Sigmoid colon (tissue), 7 donors: ENCODE measurements around the gene RAB29. TPM values are rescaled to one million over a fixed set of nuclear protein-coding genes. Genes with fewer than 3 reads are reported as not detected.

Experiments used
- DNase-seq: peaks from one replicate; pipeline ENCODE4 v3.0.0-alpha.2; 2019
- H3K27ac ChIP-seq, 4 donors: fragments of 200-600 bp; sonication (generic); one replicate each; pipeline ENCODE4 v1.5.1; 2016 to 2019; ENCODE audit warnings: mild to moderate bottlenecking in 1 of 4
- H3K27me3 ChIP-seq, 3 donors: fragments of 200-600 bp; sonication (generic); one replicate each; pipeline ENCODE4 v1.5.1; 2019; ENCODE audit warnings: mild to moderate bottlenecking in 1 of 3
- H3K36me3 ChIP-seq, 4 donors: fragments of 200-600 bp; sonication (generic); one replicate each; pipeline ENCODE4 v1.5.1; 2016 to 2019
- H3K4me1 ChIP-seq, 4 donors: fragments of 200-600 bp; sonication (generic); one replicate each; pipeline ENCODE4 v1.5.1; 2017 to 2019
- H3K4me3 ChIP-seq, 4 donors: fragments of 200-600 bp; sonication (generic); one replicate each; pipeline ENCODE4 v1.5.1; 2017 to 2019; ENCODE audit warnings: mild to moderate bottlenecking in 2 of 4, moderate library complexity in 1 of 4
- H3K9me3 ChIP-seq, 4 donors: fragments of 200-600 bp in 3 of 4; sonication (generic) in 3 of 4; one replicate each; pipeline versions ENCODE4 v1.5.1 to v1.6.1; 2013 to 2019
- CTCF ChIP-seq, 4 experiments: fragments of 450-650 bp in 3 of 4; fragments of 200-600 bp in 1 of 4; IDR thresholded peaks; one replicate each; pipeline ENCODE4 v1.5.1; 2016 to 2019; ENCODE audit warnings: antibody characterized with exemption in 4 of 4, mild to moderate bottlenecking in 3 of 4, moderate library complexity in 2 of 4
- EP300 ChIP-seq, 4 donors: sonication (generic); formaldehyde crosslinking; IDR thresholded peaks; one replicate each; pipeline ENCODE4 v1.6.1; 2017; ENCODE audit warnings: antibody characterized with exemption in 4 of 4
- POLR2A ChIP-seq, 2 donors: fragments of 450-650 bp; IDR thresholded peaks; one replicate each; pipeline ENCODE4 v1.6.1; 2016; ENCODE audit warnings: antibody characterized with exemption in 2 of 2, mild to moderate bottlenecking in 2 of 2, moderate library complexity in 2 of 2
- POLR2AphosphoS5 ChIP-seq, 4 donors: sonication (generic); formaldehyde crosslinking; IDR thresholded peaks; one replicate each; pipeline ENCODE4 v1.6.1; 2017; ENCODE audit warnings: antibody characterized with exemption in 4 of 4
- WGBS, 2 donors: extraction: QIAGEN DNeasy Blood & Tissue Kit; methylation state at CpG; one replicate each; pipeline ENCODE4 v1.1.7; 2013; 5-methylcytosine and 5-hydroxymethylcytosine counted together
- intact Hi-C: fragments of 100-400 bp; cut with DNase I; formaldehyde crosslinking; loops from one replicate; pipeline ENCODE4 v1.15.1; 2023
- polyA plus RNA-seq, 3 donors: library from polyadenylated mRNA; stranded (reverse); fragments of 200-250 nt; gene quantifications; one replicate each; pipeline ENCODE4 v1.2.3, GENCODE V29; 2013
- total RNA-seq, 4 donors: library from RNA; depleted of rRNA; stranded (reverse); fragments of >200 nt; gene quantifications; one replicate each; pipeline ENCODE4 v1.1.0, GENCODE V29; 2016
- donor health status: healthy with polysubstance abuse.
- donor health status: Bipolar disorder and iron deficiency.
- donor health status: healthy.

The RAB29 gene
- total and polyA plus RNA-seq, 7 donors: 6.9 to 28.5 (median 19.8) TPM

GRCh38 chr1:205800427-205800826 lies 25.1 kb upstream of the RAB29 start:
- Histone ChIP-seq H3K9me3 (no peaks in the 10 kb centered on the region), H3K4me1 (peaks cover 0 to 30% (median 20%) of the 10 kb centered on the region in 4 donors), H3K27ac (no peak overlapping the region), H3K27me3 (no peaks in the 10 kb centered on the region), H3K36me3 (peaks cover 22 to 56% (median 26%) of the 10 kb centered on the region in 4 donors), H3K4me3 (no peak overlapping the region)
- DNase-seq: no peak
- intact Hi-C loops: no loop called here
- WGBS, 2 donors: 87 to 89% methylated on average over 7 of the region's 7 CpGs
- TF ChIP-seq POLR2AphosphoS5 (IDR thresholded peaks at IDR 0.05) (no peak), EP300 (IDR thresholded peaks at IDR 0.05) (no peak), POLR2A (IDR thresholded peaks at IDR 0.05) (no peak), CTCF (IDR thresholded peaks at IDR 0.05) (no peak)

GRCh38 chr1:205798577-205798976 lies 23.3 kb upstream of the RAB29 start:
- WGBS, 2 donors: 40 to 79% methylated on average over 5 of the region's 5 CpGs
- intact Hi-C loops: no loop called here

GRCh38 chr1:205797168-205797567 lies 21.9 kb upstream of the RAB29 start:
- 94 to 95% methylated on average over 2 of the region's 2 CpGs for WGBS, 2 donors
- Histone ChIP-seq H3K4me1 (peaks cover 0 to 15% (median 12%) of the 10 kb centered on the region in 4 donors), H3K9me3 (no peaks in the 10 kb centered on the region), H3K36me3 (peaks cover 27 to 88% (median 39%) of the 10 kb centered on the region in 4 donors), H3K4me3 (no peak overlapping the region), H3K27ac (no peak overlapping the region), H3K27me3 (no peaks in the 10 kb centered on the region)
- TF ChIP-seq CTCF (IDR thresholded peaks at IDR 0.05): no peak
- no peak for TF ChIP-seq POLR2A (IDR thresholded peaks at IDR 0.05)
- TF ChIP-seq POLR2AphosphoS5 (IDR thresholded peaks at IDR 0.05): no peak
- no peak for TF ChIP-seq EP300 (IDR thresholded peaks at IDR 0.05)
- no peak for DNase-seq
- intact Hi-C loops: no loop called here

More at GRCh38 chr1:205798577-205798976, 23.3 kb upstream of the RAB29 start:
- Histone ChIP-seq H3K4me1 (peaks cover 0 to 17% (median 14%) of the 10 kb centered on the region in 4 donors), H3K27ac (no peak overlapping the region), H3K4me3 (no peak overlapping the region), H3K27me3 (no peaks in the 10 kb centered on the region), H3K9me3 (no peaks in the 10 kb centered on the region), H3K36me3 (peaks cover 27 to 74% (median 37%) of the 10 kb centered on the region in 4 donors)
- no peak for TF ChIP-seq POLR2AphosphoS5 (IDR thresholded peaks at IDR 0.05)
- no peak for TF ChIP-seq POLR2A (IDR thresholded peaks at IDR 0.05)
- no peak for TF ChIP-seq CTCF (IDR thresholded peaks at IDR 0.05)
- no peak for TF ChIP-seq EP300 (IDR thresholded peaks at IDR 0.05)
- no peak for DNase-seq

- Histone ChIP-seq H3K27ac (no peak overlapping the region), H3K4me3 (no peak overlapping the region), H3K27me3 (no peaks in the 10 kb centered on the region), H3K9me3 (no peaks in the 10 kb centered on the region), H3K36me3 (peaks cover 24 to 98% (median 46%) of the 10 kb centered on the region in 4 donors), H3K4me1 (no peaks in the 10 kb centered on the region)
- 66 to 74% methylated on average over 5 of the region's 5 CpGs for WGBS, 2 donors
- intact Hi-C loops: loop anchor here (5.0 kb wide), 2 partner anchors 123 to 313 kb away; no protein-coding TSS in a partner anchor
- DNase-seq: no peak
- TF ChIP-seq EP300 (IDR thresholded peaks at IDR 0.05) (no peak), POLR2A (IDR thresholded peaks at IDR 0.05) (no peak), CTCF (IDR thresholded peaks at IDR 0.05) (no peak), POLR2AphosphoS5 (IDR thresholded peaks at IDR 0.05) (no peak)
These were observed 18.9 kb upstream of the RAB29 start for GRCh38 chr1:205794011-205794730.
